H54 (cell line): ENCODE measurements around the gene PTPN4.

Experiments used
- DNase-seq: peaks from one replicate; pipeline ENCODE4 v3.0.0; 2011; ENCODE audit warnings: low spot score, mixed read lengths; ENCODE audit not compliant: insufficient read length
- FAIRE-seq: peaks from 3 replicates; lab custom pipeline; 2011; peaks lifted over from hg19 to GRCh38; lab: Jason Lieb, UNC
- POLR2A ChIP-seq: IDR thresholded peaks from 2 replicates; pipeline ENCODE4 v1.6.1; 2011; ENCODE audit warnings: low read depth, mild to moderate bottlenecking, low read length

PTPN4 gene

GRCh38 chr2:119764832-119765231, 5.1 kb downstream of the PTPN4 start:
- TF ChIP-seq POLR2A: no peak
- FAIRE-seq (no peak), DNase-seq (no peak)

- DNase-seq (no peak), FAIRE-seq (peak; percentile 45)
- no peak for TF ChIP-seq POLR2A
These were observed 5.8 kb downstream of the PTPN4 start for GRCh38 chr2:119765433-119766002.

DNA sequence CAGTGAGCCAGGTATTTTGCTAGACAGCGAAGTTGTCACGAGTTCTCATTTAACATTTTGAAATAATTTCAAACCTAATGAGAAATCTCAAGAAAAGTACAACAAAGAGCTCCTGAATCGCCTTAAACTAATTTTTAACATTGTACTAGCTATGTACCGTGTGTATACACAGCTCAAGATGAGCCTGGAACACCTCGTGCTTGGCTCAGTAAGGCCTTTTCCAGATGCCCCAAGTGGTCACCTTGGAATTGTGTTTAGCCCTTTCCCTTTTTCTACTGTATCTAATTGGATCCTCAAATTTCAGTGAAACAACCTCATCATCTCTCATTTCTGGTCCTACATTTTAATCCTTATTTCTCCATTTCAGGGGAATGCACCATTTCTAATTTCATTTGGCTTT, 7.2 kb downstream of the PTPN4 start:
- DNase-seq (no peak), FAIRE-seq (peak; percentile 53)
- TF ChIP-seq POLR2A: no peak

DNA sequence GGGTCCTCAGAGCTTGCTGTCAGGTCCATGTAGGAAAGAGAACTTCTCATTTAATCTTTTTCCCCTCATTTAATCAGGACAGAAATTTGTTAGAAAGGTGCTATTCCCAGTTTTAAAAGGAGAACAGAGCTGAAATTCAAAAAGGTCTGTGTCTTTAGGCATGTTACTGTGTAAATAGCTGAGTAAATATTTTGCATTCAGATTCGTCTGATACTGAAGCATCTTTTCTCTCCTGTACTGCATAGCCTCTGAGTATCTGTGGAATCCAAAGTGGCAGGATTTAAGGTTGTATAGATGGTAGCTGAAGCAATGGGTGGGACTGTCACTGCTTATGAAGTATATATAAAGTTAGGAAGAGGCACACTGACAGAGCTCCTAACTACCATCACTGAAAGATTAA, 9.0 kb downstream of the PTPN4 start:
- TF ChIP-seq POLR2A: no peak
- no peak for FAIRE-seq
- no peak for DNase-seq

DNA sequence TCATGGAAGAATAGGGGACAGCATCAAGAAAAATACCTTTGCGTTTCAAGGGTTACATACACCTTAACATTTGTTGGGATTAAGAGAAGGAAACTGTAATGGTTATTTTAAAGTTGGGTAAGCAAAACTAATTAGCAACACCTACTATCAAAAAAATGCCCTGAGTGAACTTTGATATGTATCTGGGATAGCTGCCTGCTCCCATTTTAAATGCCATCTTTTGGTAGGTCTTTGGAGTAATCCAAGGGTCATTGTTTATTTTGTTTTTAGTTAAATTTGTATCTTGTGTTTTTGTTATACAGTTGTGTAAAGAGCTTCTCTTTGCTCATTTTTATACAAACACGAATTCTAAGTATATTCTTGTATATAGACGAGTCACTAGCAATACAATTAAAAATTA, 9.9 kb downstream of the PTPN4 start:
- no peak for TF ChIP-seq POLR2A
- no peak for FAIRE-seq
- DNase-seq: no peak

GRCh38 chr2:119771331-119771730, 11.6 kb downstream of the PTPN4 start:
- DNase-seq: no peak
- peak; percentile 38 for FAIRE-seq
- TF ChIP-seq POLR2A: no peak

DNA sequence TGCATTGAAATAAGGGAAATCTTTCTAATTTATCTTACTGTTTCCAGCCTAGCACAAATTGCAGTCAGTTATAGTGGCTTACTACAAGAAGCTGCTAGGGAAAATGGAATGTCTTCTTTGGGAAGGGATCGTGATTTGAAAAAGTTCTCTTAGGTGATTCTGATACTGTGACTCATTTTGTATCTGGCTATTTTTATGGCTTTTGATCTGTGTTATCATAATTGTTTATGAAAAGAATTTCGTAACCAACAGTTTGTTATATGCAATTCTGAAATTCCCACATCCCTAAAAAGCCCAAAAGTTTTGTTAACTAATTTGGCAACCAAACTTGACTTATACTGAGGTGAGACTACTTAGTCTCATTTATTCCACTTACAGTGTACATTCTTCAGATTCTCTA, 12.4 kb downstream of the PTPN4 start:
- DNase-seq: no peak
- no peak for TF ChIP-seq POLR2A
- FAIRE-seq: no peak

DNA sequence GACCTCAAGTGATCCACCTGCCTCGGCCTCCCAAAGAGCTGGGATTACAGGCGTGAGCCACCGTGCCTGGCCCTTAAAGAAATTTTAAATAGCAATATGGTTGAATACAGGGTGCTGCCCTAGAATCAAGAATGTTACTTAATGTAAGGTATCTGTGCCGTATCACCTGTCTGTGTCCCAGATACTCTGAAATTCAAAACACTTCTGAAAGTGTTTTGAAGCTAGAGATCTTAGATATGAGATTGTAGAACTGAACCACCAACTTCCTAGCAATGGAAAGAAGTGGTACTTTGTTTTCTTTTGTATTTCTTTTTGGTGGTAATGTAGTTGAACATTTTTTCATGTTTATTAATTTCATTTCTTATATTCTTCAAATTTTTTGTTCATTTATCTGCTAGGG, 13.0 kb downstream of the PTPN4 start:
- TF ChIP-seq POLR2A: no peak
- DNase-seq (no peak), FAIRE-seq (no peak)

GRCh38 chr2:119774026-119774425, 14.3 kb downstream of the PTPN4 start:
- no peak for TF ChIP-seq POLR2A
- DNase-seq (no peak), FAIRE-seq (peak; percentile 55)

- FAIRE-seq (no peak), DNase-seq (no peak)
- no peak for TF ChIP-seq POLR2A
These were observed 15.4 kb downstream of the PTPN4 start for GRCh38 chr2:119775102-119775501.

DNA sequence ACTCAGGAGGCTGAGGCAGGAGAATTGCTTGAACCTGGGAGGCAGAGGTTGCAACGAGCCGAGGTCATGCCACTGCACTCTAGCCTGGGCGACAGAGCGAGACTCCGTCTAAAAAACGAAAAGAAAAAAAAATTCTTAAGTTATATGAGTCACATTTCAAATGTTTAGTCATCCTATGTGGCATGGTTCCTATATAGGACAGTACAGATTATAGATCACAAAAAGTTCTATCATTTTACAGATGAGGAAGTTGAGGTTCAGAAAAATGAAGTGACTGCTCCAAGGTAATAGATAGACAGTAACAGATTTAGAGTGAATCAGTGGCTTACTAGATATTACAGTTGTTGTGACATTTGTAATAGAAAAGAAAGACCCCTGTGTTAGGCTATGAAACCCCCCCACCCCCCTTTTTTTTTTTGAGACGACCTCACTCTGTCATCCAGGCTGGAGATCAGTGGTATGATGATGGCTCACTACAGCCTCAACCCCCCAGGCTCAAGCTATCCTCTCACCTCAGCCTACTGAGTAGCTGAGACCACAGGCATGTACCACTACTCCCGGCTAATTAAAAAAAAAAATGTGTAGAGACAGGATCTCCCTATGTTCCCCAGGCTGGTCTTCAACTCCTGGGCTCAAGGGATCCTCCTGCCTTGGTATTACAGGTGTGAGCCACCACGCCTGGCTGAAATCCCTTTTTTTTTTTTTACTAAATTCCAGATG, 22.7 kb downstream of the PTPN4 start:
- DNase-seq: no peak
- FAIRE-seq: no peak
- no peak for TF ChIP-seq POLR2A

- DNase-seq: no peak
- no peak for FAIRE-seq
- no peak for TF ChIP-seq POLR2A
These were observed 25.2 kb downstream of the PTPN4 start for GRCh38 chr2:119784876-119785275.

DNA sequence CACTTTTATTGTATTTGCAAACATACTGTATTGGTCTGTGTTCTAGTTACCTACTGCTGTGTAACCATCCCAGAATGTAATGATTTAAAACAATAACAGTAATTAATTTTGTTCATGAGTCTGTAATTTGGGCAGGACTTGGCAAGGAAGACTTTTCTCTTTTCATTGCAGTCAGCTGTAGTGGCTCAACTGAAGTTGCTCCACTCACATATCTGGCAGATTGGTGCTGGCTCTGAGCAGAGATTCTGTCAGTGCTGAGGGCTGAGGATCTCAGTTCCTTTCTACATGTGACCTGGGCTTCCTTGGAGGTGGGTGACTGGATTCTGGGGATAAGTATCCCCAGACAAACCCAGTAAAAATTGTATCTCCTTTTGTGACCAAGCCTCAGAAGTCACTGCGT, 26.6 kb downstream of the PTPN4 start:
- TF ChIP-seq POLR2A: no peak
- DNase-seq (no peak), FAIRE-seq (no peak)

DNA sequence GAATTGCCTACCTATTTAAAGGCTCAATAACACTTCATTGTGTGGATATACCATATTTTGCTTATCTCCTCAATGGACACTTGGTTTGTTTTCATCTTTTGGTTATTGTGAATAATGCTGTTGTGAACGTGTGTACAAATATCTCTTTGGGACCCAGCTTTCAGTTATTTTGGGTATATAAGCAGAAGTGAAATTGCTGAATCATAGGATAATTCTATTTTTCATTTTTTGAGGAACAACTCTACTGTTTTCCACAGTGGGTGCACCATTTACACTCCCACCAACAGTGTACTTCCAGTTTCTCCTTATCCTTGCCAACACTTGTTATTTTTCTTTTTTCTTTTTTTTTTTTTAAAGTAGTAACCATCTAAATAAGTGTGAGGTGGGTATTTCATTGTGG, 29.0 kb downstream of the PTPN4 start:
- peak; percentile 33 for FAIRE-seq
- no peak for DNase-seq
- no peak for TF ChIP-seq POLR2A

DNA sequence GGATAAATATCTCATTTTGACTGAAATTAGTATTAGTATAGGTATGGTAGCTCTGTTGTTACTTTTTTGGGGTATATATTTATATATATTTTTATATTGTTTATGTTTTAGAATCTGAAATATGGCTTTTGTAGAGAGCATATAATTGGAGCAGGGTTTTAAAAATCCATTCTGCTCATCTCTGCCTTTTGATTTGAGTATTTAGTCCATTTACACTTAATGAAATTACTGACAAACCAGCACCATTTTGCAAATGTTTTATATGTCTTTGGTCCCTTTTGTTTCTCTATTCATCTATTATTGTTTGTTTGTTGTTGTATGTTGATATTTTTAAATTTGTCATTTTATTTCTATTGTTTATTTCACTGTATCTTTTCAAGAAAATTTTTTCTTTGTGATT, 30.7 kb downstream of the PTPN4 start:
- TF ChIP-seq POLR2A: no peak
- FAIRE-seq (no peak), DNase-seq (no peak)

DNA sequence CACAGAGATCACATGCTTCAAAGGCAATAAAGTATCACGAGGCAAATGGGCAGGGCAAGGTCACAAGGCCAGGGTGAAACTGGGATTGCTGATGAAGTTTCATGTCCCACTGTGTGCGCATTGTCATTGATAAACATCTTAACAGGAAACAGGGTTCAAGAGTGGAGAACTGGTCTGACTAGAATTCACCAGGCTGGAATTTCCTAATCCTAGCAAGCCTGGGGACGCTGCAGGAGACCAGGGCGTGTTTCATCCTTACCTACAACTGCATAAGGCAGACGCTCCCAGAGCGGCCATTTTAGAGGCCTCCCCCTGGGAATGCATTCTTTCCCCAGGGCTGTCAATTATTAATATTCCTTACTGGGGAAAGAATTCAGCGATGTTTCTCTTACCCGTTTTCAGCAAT, 33.2 kb downstream of the PTPN4 start:
- DNase-seq: no peak
- no peak for FAIRE-seq
- no peak for TF ChIP-seq POLR2A
